B cell (primary cell): ENCODE measurements around the gene EML1.

ENCODE experiments used
- EZH2 ChIP-seq: IDR thresholded peaks from 2 replicates; pipeline ENCODE4 v1.6.1; 2012; ENCODE audit warnings: borderline replicate concordance, low read depth, mild to moderate bottlenecking, moderate library complexity, low read length; ENCODE audit not compliant: insufficient read depth, poor library complexity, severe bottlenecking
- TF ChIP-seq, protein P1 (sequence below): fragments of 200-600 bp; IDR thresholded peaks from one replicate; pipeline ENCODE4 v1.8.0; 2022; ENCODE audit warnings: antibody characterized with exemption, mild to moderate bottlenecking

DNA sequence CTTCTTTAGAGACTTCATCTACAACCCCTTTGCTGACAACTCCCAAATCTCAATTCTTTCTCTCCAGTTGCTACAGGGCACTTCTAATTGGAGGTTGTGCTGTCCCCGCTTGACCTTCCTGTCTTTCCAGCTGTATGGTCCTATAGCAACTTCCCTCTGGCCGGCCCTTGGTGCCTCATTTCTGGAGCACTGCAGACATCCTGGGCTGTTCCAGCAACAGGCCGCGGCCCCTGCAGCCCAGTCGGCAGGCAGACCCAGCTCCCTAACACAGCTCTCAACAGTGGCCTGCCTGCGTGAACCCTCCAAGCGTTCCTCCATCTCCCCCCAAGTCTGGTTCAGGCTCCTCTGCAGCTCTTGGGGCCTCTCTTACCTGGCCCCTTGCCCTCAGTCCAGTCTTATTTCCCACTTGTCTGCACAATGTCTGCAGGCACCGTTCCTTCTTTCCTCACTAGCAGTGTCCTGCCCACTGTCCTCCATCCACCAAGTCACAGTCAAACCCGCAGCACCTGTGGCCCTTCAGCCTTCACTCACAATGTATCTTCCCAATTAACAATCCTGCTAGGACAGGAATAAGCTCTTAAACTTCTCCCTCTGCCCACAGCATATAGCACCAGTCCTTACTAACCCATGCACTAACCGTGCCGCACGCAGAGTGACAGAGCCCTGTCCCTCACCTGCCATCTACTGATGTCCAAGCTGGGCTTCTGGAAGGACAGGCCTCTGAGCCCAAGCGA is 1.6 kb upstream of the EML1 start:
- TF ChIP-seq, protein P1, sequence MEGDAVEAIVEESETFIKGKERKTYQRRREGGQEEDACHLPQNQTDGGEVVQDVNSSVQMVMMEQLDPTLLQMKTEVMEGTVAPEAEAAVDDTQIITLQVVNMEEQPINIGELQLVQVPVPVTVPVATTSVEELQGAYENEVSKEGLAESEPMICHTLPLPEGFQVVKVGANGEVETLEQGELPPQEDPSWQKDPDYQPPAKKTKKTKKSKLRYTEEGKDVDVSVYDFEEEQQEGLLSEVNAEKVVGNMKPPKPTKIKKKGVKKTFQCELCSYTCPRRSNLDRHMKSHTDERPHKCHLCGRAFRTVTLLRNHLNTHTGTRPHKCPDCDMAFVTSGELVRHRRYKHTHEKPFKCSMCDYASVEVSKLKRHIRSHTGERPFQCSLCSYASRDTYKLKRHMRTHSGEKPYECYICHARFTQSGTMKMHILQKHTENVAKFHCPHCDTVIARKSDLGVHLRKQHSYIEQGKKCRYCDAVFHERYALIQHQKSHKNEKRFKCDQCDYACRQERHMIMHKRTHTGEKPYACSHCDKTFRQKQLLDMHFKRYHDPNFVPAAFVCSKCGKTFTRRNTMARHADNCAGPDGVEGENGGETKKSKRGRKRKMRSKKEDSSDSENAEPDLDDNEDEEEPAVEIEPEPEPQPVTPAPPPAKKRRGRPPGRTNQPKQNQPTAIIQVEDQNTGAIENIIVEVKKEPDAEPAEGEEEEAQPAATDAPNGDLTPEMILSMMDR = no peak
- no peak for TF ChIP-seq EZH2
